Endothelial cell of hepatic sinusoid (primary cell): ENCODE data around the gene HBA2.
"Not testable (repeated sequence)": the region's sequence is repeated elsewhere in the genome, so short reads cannot be mapped to it uniquely, and the experiment has no call there.

Source experiments
- in situ Hi-C: cut with HindIII; loops from 2 replicates; pipeline ENCODE4 v1.10.0; 2017; ENCODE audit warnings: low sequenced_read_pairs

HBA2 gene

DNA sequence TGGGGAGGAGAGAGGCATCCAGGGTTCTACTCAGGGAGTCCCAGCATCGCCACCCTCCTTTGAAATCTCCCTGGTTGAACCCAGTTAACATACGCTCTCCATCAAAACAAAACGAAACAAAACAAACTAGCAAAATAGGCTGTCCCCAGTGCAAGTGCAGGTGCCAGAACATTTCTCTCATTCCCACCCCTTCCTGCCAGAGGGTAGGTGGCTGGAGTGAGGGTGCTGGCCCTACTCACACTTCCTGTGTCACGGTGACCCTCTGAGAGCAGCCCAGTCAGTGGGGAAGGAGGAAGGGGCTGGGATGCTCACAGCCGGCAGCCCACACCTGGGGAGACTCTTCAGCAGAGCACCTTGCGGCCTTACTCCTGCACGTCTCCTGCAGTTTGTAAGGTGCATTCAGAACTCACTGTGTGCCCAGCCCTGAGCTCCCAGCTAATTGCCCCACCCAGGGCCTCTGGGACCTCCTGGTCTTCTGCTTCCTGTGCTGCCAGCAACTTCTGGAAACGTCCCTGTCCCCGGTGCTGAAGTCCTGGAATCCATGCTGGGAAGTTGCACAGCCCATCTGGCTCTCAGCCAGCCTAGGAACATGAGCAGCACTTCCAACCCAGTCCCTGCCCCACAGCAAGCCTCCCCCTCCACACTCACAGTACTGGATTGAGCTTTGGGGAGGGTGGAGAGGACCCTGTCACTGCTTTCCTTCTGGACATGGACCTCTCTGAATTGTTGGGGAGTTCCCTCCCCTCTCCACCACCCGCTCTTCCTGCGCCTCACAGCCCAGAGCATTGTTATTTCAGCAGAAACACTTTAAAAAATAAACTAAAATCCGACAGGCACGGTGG, 1.5 kb downstream of the HBA2 start:
- in situ Hi-C loops = not testable (repeated sequence)

DNA sequence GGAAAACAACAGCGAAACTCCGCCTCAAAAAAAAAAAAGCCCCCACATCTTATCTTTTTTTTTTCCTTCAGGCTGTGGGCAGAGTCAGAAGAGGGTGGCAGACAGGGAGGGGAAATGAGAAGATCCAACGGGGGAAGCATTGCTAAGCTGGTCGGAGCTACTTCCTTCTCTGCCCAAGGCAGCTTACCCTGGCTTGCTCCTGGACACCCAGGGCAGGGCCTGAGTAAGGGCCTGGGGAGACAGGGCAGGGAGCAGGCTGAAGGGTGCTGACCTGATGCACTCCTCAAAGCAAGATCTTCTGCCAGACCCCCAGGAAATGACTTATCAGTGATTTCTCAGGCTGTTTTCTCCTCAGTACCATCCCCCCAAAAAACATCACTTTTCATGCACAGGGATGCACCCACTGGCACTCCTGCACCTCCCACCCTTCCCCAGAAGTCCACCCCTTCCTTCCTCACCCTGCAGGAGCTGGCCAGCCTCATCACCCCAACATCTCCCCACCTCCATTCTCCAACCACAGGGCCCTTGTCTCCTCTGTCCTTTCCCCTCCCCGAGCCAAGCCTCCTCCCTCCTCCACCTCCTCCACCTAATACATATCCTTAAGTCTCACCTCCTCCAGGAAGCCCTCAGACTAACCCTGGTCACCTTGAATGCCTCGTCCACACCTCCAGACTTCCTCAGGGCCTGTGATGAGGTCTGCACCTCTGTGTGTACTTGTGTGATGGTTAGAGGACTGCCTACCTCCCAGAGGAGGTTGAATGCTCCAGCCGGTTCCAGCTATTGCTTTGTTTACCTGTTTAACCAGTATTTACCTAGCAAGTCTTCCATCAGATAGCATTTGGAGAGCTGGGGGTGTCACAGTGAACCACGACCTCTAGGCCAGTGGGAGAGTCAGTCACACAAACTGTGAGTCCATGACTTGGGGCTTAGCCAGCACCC, 2.6 kb downstream of the HBA2 start:
- in situ Hi-C loops = no loop called here

DNA sequence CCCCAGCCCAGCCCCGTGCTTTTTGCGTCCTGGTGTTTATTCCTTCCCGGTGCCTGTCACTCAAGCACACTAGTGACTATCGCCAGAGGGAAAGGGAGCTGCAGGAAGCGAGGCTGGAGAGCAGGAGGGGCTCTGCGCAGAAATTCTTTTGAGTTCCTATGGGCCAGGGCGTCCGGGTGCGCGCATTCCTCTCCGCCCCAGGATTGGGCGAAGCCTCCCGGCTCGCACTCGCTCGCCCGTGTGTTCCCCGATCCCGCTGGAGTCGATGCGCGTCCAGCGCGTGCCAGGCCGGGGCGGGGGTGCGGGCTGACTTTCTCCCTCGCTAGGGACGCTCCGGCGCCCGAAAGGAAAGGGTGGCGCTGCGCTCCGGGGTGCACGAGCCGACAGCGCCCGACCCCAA, 3.3 kb downstream of the HBA2 start:
- in situ Hi-C loops = not testable (repeated sequence)

DNA sequence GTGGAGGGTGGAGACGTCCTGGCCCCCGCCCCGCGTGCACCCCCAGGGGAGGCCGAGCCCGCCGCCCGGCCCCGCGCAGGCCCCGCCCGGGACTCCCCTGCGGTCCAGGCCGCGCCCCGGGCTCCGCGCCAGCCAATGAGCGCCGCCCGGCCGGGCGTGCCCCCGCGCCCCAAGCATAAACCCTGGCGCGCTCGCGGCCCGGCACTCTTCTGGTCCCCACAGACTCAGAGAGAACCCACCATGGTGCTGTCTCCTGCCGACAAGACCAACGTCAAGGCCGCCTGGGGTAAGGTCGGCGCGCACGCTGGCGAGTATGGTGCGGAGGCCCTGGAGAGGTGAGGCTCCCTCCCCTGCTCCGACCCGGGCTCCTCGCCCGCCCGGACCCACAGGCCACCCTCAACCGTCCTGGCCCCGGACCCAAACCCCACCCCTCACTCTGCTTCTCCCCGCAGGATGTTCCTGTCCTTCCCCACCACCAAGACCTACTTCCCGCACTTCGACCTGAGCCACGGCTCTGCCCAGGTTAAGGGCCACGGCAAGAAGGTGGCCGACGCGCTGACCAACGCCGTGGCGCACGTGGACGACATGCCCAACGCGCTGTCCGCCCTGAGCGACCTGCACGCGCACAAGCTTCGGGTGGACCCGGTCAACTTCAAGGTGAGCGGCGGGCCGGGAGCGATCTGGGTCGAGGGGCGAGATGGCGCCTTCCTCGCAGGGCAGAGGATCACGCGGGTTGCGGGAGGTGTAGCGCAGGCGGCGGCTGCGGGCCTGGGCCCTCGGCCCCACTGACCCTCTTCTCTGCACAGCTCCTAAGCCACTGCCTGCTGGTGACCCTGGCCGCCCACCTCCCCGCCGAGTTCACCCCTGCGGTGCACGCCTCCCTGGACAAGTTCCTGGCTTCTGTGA, 4.1 kb downstream of the HBA2 start, which contains the start of gene HBA1:
Gene HBA1 (plus strand): TSS at position 204 of the 906 bp plus-strand sequence. CDS start 37 bp downstream, at position 241.
- in situ Hi-C loops = not testable (repeated sequence)

DNA sequence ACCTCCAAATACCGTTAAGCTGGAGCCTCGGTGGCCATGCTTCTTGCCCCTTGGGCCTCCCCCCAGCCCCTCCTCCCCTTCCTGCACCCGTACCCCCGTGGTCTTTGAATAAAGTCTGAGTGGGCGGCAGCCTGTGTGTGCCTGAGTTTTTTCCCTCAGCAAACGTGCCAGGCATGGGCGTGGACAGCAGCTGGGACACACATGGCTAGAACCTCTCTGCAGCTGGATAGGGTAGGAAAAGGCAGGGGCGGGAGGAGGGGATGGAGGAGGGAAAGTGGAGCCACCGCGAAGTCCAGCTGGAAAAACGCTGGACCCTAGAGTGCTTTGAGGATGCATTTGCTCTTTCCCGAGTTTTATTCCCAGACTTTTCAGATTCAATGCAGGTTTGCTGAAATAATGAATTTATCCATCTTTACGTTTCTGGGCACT, 4.7 kb downstream of the HBA2 start:
- in situ Hi-C loops = no loop called here

DNA sequence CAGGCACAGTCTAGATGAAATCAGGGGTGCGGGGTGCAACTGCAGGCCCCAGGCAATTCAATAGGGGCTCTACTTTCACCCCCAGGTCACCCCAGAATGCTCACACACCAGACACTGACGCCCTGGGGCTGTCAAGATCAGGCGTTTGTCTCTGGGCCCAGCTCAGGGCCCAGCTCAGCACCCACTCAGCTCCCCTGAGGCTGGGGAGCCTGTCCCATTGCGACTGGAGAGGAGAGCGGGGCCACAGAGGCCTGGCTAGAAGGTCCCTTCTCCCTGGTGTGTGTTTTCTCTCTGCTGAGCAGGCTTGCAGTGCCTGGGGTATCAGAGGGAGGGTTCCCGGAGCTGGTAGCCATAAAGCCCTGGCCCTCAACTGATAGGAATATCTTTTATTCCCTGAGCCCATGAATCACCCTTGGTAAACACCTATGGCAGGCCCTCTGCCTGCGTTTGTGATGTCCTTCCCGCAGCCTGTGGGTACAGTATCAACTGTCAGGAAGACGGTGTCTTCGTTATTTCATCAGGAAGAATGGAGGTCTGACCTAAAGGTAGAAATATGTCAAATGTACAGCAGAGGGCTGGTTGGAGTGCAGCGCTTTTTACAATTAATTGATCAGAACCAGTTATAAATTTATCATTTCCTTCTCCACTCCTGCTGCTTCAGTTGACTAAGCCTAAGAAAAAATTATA, 5.4 kb downstream of the HBA2 start:
- in situ Hi-C loops = no loop called here

DNA sequence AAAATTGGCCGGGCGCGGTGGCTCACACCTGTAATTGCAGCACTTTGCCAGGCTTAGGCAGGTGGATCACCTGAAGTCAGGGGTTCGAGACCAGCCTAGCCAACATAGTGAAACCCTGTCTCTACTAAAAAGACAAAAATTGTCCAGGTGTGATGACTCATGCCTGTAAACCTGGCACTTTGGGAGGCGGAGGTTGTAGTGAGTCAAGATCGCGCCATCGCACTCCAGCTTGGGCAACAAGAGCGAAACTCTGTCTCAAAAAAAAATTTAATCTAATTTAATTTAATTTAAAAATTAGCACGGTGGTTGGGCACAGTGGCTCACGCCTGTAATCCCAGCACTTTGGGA, 6.0 kb downstream of the HBA2 start:
- in situ Hi-C loops = no loop called here

DNA sequence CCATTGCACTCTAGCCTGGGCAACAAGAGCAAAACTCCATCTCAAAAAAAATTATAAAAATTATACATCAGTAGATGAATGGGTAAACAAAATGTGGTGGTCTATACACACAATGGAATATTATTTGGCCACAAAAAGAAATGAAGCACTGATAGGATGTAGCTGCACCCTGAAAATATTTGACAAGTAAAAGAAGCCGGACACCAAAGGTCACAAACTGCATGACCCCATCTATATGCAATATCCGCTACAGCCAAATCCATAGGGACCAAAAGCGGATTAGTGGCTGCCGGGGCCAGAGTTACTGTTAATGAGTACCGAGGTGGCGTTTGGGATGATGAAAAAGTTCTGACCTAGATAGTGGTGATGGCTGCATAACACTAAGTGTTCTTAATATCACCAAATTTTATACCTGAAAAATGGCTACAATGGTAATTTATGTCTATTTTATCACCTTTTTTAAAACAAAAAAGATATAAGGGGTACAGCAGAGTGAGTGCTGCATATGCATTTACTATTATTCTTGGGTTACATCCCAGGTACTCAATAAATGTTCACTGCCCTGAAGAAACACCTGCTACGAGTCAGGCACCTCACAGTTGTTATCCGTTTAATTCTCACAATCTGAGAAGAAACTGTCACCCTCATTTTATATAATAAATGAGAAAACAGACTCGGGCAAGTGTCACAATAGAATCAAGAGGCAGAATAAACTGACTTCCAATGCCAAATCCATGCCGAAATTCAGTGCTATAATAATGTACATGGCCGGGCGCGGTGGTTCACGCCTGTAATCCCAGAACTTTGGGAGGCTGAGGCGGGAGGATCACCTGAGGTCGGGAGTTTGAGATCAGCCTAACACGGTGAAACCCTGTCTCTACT, 6.8 kb downstream of the HBA2 start:
- in situ Hi-C loops = no loop called here

DNA sequence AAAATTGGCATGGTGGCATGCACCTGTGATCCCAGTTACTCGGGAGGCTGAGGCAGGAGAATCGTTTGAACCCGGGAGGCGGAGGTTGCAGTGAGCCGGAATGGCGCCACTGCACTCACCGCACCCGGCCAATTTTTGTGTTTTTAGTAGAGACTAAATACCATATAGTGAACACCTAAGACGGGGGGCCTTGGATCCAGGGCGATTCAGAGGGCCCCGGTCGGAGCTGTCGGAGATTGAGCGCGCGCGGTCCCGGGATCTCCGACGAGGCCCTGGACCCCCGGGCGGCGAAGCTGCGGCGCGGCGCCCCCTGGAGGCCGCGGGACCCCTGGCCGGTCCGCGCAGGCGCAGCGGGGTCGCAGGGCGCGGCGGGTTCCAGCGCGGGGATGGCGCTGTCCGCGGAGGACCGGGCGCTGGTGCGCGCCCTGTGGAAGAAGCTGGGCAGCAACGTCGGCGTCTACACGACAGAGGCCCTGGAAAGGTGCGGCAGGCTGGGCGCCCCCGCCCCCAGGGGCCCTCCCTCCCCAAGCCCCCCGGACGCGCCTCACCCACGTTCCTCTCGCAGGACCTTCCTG, 7.5 kb downstream of the HBA2 start, which contains the start of gene HBQ1:
Gene HBQ1 (plus strand): TSS at position 359 of the 575 bp plus-strand sequence. CDS start 28 bp downstream, at position 387.
- in situ Hi-C loops = no loop called here

DNA sequence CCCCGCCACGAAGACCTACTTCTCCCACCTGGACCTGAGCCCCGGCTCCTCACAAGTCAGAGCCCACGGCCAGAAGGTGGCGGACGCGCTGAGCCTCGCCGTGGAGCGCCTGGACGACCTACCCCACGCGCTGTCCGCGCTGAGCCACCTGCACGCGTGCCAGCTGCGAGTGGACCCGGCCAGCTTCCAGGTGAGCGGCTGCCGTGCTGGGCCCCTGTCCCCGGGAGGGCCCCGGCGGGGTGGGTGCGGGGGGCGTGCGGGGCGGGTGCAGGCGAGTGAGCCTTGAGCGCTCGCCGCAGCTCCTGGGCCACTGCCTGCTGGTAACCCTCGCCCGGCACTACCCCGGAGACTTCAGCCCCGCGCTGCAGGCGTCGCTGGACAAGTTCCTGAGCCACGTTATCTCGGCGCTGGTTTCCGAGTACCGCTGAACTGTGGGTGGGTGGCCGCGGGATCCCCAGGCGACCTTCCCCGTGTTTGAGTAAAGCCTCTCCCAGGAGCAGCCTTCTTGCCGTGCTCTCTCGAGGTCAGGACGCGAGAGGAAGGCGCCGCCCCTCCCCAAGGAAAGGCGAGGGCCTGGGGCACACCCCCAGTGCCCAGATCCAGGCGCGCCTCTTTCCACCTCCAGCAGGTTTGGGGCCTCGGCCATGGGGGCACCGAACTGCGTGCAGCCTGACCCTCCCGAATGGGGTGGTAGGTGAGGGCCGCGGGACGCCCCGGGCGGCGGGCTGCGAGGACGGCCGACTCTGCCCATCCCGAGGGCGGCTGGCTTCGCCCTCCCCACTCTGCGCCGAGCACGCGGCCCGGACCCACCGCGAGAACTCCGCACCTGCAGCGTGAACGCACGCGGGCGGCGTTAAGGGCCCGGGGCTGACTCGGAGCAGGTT, 8.2 kb downstream of the HBA2 start:
- in situ Hi-C loops = no loop called here

DNA sequence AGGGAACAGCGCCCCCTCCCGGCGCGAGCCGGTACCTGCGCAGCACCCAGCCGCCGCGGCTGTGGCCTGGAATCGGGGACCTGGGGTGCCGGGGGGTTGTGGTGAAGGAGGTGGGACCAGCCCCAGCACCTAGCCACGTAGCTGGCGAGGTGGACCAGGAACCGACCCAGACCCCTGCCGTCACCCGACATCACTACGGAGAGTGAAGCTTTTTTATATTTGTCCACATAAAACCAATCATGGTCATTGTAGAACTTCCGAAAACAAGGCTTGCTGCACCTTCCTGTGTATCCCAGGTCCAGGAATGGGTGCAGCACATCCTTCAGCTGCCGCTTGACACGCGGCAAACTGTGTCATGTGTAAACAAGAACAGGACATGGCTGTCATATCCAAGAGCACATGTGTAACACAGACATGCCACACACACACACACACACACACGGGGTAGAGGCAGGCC, 8.9 kb downstream of the HBA2 start:
- in situ Hi-C loops = no loop called here

DNA sequence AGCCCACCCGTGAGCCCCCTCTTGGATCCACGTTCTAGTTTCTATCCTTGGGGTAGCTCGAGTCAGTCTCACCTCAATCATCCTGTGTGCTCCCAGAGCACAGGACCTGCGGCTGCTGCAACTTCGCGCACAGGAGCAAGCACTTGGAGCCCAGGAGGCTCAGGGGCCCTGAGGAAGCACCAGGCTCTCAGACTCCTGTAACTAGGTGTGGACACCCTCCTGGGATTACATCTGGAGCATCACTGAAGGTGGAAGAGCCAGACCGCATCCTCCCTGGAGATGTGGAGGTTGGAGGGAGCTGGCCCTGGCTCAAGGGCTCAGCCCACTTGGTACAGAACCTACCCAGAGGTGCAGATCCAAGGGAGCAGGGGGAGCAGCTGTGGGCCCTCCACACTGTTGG, 10.3 kb downstream of the HBA2 start:
- in situ Hi-C loops = no loop called here

DNA sequence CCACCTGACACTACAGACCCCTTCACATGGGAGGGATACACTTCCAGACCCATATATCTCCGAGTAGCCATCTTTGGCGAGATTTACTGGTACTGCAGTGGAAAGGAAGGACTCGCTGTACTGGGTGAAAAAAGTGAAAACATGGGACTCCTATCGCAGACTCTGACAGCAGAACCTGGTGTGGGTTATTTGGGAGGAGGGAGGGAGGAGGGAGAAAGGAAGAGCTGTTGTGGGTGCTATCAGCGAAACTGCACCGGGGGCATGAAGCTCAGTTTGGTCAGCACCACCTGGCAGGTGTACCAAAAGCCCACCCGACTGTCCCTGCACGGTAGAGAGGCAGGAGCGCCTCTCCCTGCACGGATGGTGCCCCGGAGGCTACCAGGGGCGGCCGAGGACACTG, 12.5 kb downstream of the HBA2 start:
- in situ Hi-C loops = no loop called here

DNA sequence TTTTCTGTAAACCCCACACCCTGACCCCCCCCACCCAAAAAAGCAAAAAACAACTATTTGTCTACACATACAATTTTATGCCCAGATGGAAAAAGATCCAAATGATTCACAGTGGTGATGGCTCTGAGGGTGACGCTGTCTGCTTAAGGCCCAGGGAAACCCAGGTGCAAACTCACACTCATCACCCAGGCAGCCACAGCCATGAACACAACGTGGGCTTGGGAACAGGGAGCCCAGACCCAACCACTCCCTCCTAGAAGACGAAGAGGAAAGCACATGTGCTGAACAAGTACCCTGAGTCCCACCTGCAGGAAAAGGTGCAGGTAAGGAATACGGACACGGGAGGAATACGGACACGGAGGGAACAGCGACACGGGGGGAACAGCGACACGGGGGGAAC, 13.0 kb downstream of the HBA2 start:
- in situ Hi-C loops = no loop called here

DNA sequence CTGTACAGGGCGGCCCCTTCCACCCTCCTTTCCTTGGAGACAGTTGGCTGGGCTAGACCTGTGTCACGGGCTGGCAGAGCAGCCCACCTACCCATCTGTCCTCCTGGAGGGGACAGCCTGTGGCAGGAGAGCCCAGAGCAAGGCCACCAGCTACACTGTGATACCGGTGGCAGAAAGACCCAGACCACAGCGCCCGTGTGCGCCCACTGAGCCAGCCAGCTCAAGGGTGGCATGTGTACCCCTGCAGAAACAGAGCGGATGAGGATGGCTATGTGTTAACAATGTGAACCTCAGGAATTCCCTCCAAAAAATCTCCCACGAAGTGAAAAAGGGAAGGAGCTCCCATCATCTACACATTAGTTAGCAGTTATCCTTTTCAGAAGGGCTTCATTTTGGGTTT, 14.7 kb downstream of the HBA2 start:
- in situ Hi-C loops = no loop called here

DNA sequence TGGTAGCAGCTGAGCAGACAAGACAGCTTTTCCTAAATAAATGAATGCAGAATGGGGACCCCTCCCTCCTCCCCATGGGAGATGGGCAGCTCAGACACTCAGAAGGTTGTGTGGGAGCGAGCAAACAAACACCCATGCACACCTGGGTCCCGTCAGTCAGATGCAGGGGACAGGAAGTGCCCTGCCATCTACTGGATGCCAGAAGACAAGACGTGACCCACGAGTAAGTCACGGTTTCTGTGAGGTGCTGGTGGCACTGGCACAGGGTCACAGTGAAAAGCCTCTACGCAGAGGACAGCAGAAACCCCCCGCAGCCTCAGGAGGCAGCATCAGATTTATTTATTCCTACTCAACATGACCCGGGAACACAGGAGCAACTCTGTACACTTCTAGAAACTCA, 16.0 kb downstream of the HBA2 start:
- in situ Hi-C loops = no loop called here

DNA sequence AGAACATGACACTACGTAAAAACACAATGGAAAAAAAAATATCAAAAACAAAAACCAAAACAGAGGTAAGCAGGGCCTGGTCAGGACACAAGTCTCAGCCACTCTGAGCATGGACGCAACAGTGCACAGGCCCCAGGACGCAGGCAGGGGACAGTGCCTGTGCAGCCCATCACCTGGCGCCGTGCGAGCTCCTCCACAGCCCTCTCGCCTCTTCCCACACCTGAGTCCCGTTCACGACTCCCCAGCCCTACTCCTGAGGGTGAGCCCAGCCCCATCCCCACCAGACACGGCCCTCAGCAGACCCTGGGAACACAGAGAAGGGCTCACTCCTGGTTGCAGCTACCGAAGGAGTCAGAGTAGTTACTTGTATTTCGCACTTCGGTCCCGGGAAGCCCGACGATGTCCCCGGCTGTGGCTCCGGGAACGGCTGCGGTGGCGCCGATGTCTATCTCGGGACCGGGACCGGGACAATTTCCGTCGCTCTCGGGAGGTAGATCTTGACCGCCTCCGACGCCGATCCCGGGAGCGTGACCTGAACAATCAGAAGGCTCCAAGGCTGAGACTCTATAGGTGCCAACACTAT, 17.0 kb downstream of the HBA2 start:
- in situ Hi-C loops = no loop called here
